ENCODE data around the gene NRP2. TPM values are rescaled to one million over a fixed set of nuclear protein-coding genes. Genes with fewer than 3 reads are reported as not detected.

NRP2 gene
- total RNA-seq, 4 donors from 2014 or later = 1.6 to 4.1 (median 2.2) TPM

- in situ Hi-C loops (cut with MboI; ENCODE audit: low sequenced_read_pairs in 4 of 4) = no loop called here
- Histone ChIP-seq H3K27me3 (no peaks in the 10 kb centered on the region), H3K36me3 (no peaks in the 10 kb centered on the region), H3K27ac (no peak overlapping the region), H3K9me3 (no peaks in the 10 kb centered on the region), H3K4me3 (no peak overlapping the region), H3K4me1 (no peaks in the 10 kb centered on the region)
- ATAC-seq = no peak
- TF ChIP-seq POLR2A (IDR thresholded peaks at IDR 0.05) = no peak
- intact Hi-C loops (cut with DNase I; ENCODE audit: low total_unique reads) = no loop called here
- DNase-seq = no peak
Observed at GRCh38 chr2:205644018-205644417, 38.3 kb upstream of the NRP2 start.

- no peaks in the 10 kb centered on the region for H3K27me3 ChIP-seq
- no peaks in the 10 kb centered on the region for H3K9me3 ChIP-seq
- no peaks in the 10 kb centered on the region for H3K4me1 ChIP-seq
- intact Hi-C loops (cut with DNase I; ENCODE audit: low total_unique reads) (no loop called here), in situ Hi-C loops (cut with MboI; ENCODE audit: low sequenced_read_pairs in 4 of 4) (no loop called here)
- no peak overlapping the region for H3K27ac ChIP-seq
- no peak for DNase-seq
- no peak overlapping the region for H3K4me3 ChIP-seq
- ATAC-seq = no peak
- TF ChIP-seq CTCF (IDR thresholded peaks at IDR 0.05 in 4 of 5, conservative IDR thresholded peaks at IDR 0.05 in 1 of 5) (no peak), POLR2A (IDR thresholded peaks at IDR 0.05) (no peak)
- no peaks in the 10 kb centered on the region for H3K36me3 ChIP-seq
Observed at GRCh38 chr2:205646680-205647079, 35.6 kb upstream of the NRP2 start.

- H3K27me3 ChIP-seq = no peaks in the 10 kb centered on the region
- H3K36me3 ChIP-seq = no peaks in the 10 kb centered on the region
- DNase-seq = no peak
- H3K4me3 ChIP-seq = no peak overlapping the region
- in situ Hi-C loops (cut with MboI; ENCODE audit: low sequenced_read_pairs in 4 of 4) (no loop called here), intact Hi-C loops (cut with DNase I; ENCODE audit: low total_unique reads) (no loop called here)
- TF ChIP-seq POLR2A (IDR thresholded peaks at IDR 0.05) (no peak), CTCF (IDR thresholded peaks at IDR 0.05 in 4 of 5, conservative IDR thresholded peaks at IDR 0.05 in 1 of 5) (no peak)
- ATAC-seq = no peak
- H3K9me3 ChIP-seq = no peaks in the 10 kb centered on the region
- no peaks in the 10 kb centered on the region for H3K4me1 ChIP-seq
- no peak overlapping the region for H3K27ac ChIP-seq
Observed at GRCh38 chr2:205650450-205650849, 31.9 kb upstream of the NRP2 start.

GRCh38 chr2:205650931-205651330 lies 31.4 kb upstream of the NRP2 start:
- H3K27me3 ChIP-seq = no peaks in the 10 kb centered on the region
- no peak for TF ChIP-seq CTCF (IDR thresholded peaks at IDR 0.05 in 4 of 5, conservative IDR thresholded peaks at IDR 0.05 in 1 of 5)
- TF ChIP-seq POLR2A (IDR thresholded peaks at IDR 0.05) = no peak
- no peaks in the 10 kb centered on the region for H3K4me1 ChIP-seq
- intact Hi-C loops (cut with DNase I; ENCODE audit: low total_unique reads) (no loop called here), in situ Hi-C loops (cut with MboI; ENCODE audit: low sequenced_read_pairs in 4 of 4) (no loop called here)
- no peak for ATAC-seq
- H3K27ac ChIP-seq = no peak overlapping the region
- H3K9me3 ChIP-seq = no peaks in the 10 kb centered on the region
- H3K36me3 ChIP-seq = no peaks in the 10 kb centered on the region
- DNase-seq = no peak
- H3K4me3 ChIP-seq = no peak overlapping the region

- in situ Hi-C loops (cut with MboI; ENCODE audit: low sequenced_read_pairs in 4 of 4) = no loop called here
- Histone ChIP-seq H3K27me3 (no peaks in the 10 kb centered on the region), H3K9me3 (no peaks in the 10 kb centered on the region), H3K4me3 (no peak overlapping the region), H3K27ac (no peak overlapping the region), H3K4me1 (no peaks in the 10 kb centered on the region), H3K36me3 (no peaks in the 10 kb centered on the region)
- TF ChIP-seq CTCF (IDR thresholded peaks at IDR 0.05 in 4 of 5, conservative IDR thresholded peaks at IDR 0.05 in 1 of 5) (no peak), POLR2A (IDR thresholded peaks at IDR 0.05) (no peak)
- ATAC-seq (no peak), DNase-seq (no peak)
- intact Hi-C loops (cut with DNase I; ENCODE audit: low total_unique reads) = no loop called here
Observed at GRCh38 chr2:205651719-205652118, 30.6 kb upstream of the NRP2 start.

Data from gastrocnemius medialis (tissue), 4 donors.